ENCODE measurements around the gene MICAL2. TPM values are rescaled to one million over a fixed set of nuclear protein-coding genes. Genes with fewer than 3 reads are reported as not detected.

MICAL2 gene
- total and polyA plus RNA-seq, 2 of the 13 experiments (the other 11 are each of a cell fraction or from before 2014, with no cell fraction given): 0.78 to 1.1 TPM

DNA sequence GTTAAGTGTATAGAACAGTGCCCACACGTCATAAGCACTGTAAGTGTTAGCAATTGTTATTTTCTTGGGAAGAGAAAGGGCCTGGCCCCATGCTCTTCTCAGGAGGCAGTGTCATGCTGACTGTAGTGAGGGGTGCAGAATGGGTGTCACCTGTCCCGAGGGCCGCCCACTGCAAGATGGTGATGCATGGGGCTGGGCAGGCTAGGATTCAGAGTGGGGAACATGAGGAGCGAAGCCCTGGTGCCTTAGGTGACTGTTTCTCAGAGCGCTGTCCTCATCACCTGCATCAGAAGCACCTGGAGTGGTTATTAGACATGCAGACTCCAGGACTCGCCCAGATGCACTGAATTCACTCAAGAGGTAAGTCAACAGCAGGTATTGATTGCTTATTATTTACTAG lies 166.0 kb downstream of the MICAL2 start (continued):
- TF ChIP-seq, protein P1, sequence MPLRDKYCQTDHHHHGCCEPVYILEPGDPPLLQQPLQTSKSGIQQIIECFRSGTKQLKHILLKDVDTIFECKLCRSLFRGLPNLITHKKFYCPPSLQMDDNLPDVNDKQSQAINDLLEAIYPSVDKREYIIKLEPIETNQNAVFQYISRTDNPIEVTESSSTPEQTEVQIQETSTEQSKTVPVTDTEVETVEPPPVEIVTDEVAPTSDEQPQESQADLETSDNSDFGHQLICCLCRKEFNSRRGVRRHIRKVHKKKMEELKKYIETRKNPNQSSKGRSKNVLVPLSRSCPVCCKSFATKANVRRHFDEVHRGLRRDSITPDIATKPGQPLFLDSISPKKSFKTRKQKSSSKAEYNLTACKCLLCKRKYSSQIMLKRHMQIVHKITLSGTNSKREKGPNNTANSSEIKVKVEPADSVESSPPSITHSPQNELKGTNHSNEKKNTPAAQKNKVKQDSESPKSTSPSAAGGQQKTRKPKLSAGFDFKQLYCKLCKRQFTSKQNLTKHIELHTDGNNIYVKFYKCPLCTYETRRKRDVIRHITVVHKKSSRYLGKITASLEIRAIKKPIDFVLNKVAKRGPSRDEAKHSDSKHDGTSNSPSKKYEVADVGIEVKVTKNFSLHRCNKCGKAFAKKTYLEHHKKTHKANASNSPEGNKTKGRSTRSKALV (CRISPR knock-in tag; IDR thresholded peaks at IDR 0.05): no peak
- no peak for TF ChIP-seq SAFB2 (CRISPR knock-in tag; IDR thresholded peaks at IDR 0.05; ENCODE audit: borderline replicate concordance, low read depth)
- no peak for TF ChIP-seq FLYWCH1 (CRISPR knock-in tag; IDR thresholded peaks at IDR 0.05)
- TF ChIP-seq ZNF3 (CRISPR knock-in tag; IDR thresholded peaks at IDR 0.05): no peak

DNA sequence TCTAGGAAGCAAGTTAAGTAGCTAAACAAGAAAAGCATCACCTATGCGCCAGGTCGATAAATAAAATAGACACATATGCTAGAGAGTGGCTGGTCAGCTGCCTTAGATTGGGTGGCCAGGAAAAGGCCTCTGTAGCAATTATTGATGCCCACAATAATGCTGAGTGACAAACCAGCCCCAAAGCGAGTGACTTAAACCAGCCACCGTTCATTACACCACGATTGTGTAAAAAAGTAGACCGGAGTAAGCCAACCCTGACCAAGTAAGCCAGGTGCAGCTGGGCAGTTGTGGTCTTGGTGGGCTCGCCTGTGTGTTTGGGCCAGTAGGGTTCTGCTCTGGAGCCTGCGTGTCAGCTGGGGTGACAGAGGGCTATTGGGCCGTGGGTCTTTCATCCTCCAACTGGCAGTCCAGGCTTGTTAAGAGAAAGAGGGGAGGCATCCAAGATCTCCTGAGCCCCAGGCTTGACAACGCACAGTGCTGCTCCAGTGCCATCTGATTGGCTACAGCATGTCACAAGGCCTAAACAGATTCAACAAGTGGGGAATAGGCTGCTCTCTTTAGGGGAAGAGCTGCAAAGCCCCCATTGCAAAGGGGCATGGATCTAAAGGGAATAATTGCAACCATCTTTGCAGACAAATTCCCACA lies 166.6 kb downstream of the MICAL2 start:
- no TSS peak for BruUV-seq (replicated peaks)
- no peak overlapping the region for H3K4me3 ChIP-seq (replicated peaks in 1 of 3; ENCODE audit: insufficient read depth in 1 of 3, low read depth in 2 of 3, low read length in 3 of 3)
- ChIA-PET POLR2A (no interaction called here), CTCF (ENCODE audit: low intra/inter-chr PET ratio, low total read pairs) (no interaction called here)
- FAIRE-seq (no peak), ATAC-seq (no peak), DNase-seq (ENCODE audit: low spot score) (no peak)
- H3K4me1 ChIP-seq (ENCODE audit: insufficient read depth, low read length): peaks cover 27% of the 10 kb centered on the region
- WGBS (ENCODE audit: low lambda C conversion rate): 68% methylated on average over 9 of the region's 10 CpGs
- in situ Hi-C loops (cut with HindIII; ENCODE audit: extremely low pct_ligation_motif_present, low pct_unique_long_range_greater_than_20kb): loop anchor here (25.0 kb wide), 1 partner anchor 465 kb away; no protein-coding TSS in a partner anchor
- H3K27ac ChIP-seq (ENCODE audit: extremely low read length, insufficient read depth, low read length): no peak overlapping the region
- no peak overlapping the region for H3K4me2 ChIP-seq (ENCODE audit: low read depth, low read length)
- intact Hi-C loops (cut with micrococcal nuclease; ENCODE audit: unreplicated experiment): no loop called here
- no peaks in the 10 kb centered on the region for H3K79me2 ChIP-seq (ENCODE audit: insufficient read depth, low read length)
- no peaks in the 10 kb centered on the region for H3K9me3 ChIP-seq (ENCODE audit: low read length)
- H3K9ac ChIP-seq (ENCODE audit: insufficient read depth, low read depth, low read length): no peak overlapping the region
- no peaks in the 10 kb centered on the region; a peak in 1 of 5 replicates for H3K27me3 ChIP-seq (ENCODE audit: control insufficient read depth in 1 of 2, insufficient read depth in 2 of 2, low read length in 2 of 2)
- H3K36me3 ChIP-seq (replicated peaks in 1 of 2; ENCODE audit: control insufficient read depth in 1 of 2, insufficient read depth in 2 of 2, low read length in 2 of 2): no peaks in the 10 kb centered on the region
- no peak overlapping the region for H2AFZ ChIP-seq (ENCODE audit: low read length)
- TF ChIP-seq SP4 (CRISPR knock-in tag; IDR thresholded peaks at IDR 0.05) (no peak), NFYB (CRISPR knock-in tag; IDR thresholded peaks at IDR 0.05) (0 out of 2 replicates have a peak, but pooled peaks have one; percentile 40)
- H4K20me1 ChIP-seq (ENCODE audit: insufficient read depth, low read length): no peaks in the 10 kb centered on the region
